IMR-90 (cell line): ENCODE data around the gene POLR2J. TPM values are rescaled to one million over a fixed set of nuclear protein-coding genes. Genes with fewer than 3 reads are reported as not detected.

ENCODE experiments used
- ATAC-seq: fragments of 200-7000 bp; cut with Tn5 transposase; 2 replicates; pipeline ENCODE4 v1.9.1; 2020; ENCODE audit warnings: low read depth, mild to moderate bottlenecking, moderate library complexity
- BruUV-seq: library from RNA; stranded (reverse); fragments of 400-500 nt; replicated peaks from 2 replicates; lab custom pipeline; 2021; lab: Mats Ljungman, UMichigan
- CTCF ChIA-PET: fragments of 300-600 bp; formaldehyde crosslinking; extraction: SDS; loops from one replicate; lab custom pipeline; 2021; ENCODE audit warnings: antibody characterized with exemption; lab: Yijun Ruan, JAX
- POLR2A ChIA-PET: fragments of 300-600 bp; sonication (Branson Sonifier 250); formaldehyde crosslinking; loops from one replicate; lab custom pipeline; 2022; ENCODE audit warnings: antibody characterized with exemption; ENCODE audit not compliant: unreplicated experiment; lab: Charles Lee
- DNase-seq: peaks from one replicate; pipeline ENCODE4 v3.0.0; 2013
- H2AFZ ChIP-seq: replicated peaks from 2 replicates; pipeline ENCODE3; 2013; ENCODE audit warnings: low read length, mild to moderate bottlenecking; ENCODE audit not compliant: poor library complexity
- H2AK5ac ChIP-seq: 2 replicates; pipeline ENCODE4 v1.6.1; 2013; ENCODE audit warnings: low read depth, low read length, inconsistent platforms
- H2AK9ac ChIP-seq: replicated peaks from 2 replicates; pipeline ENCODE3; 2013; ENCODE audit warnings: mild to moderate bottlenecking, low read depth, low read length, moderate library complexity; ENCODE audit not compliant: poor library complexity
- H2BK120ac ChIP-seq: 2 replicates; pipeline ENCODE4 v1.6.1; 2013; ENCODE audit warnings: low read depth, low read length, inconsistent platforms
- H2BK15ac ChIP-seq: 3 replicates; pipeline ENCODE4 v1.6.1; 2013; ENCODE audit warnings: low read depth, low read length, inconsistent platforms
- H2BK20ac ChIP-seq: 2 replicates; pipeline ENCODE4 v1.6.1; 2013; ENCODE audit warnings: low read depth, mild to moderate bottlenecking, inconsistent platforms, low read length, moderate library complexity
- H2BK5ac ChIP-seq: 2 replicates; pipeline ENCODE4 v1.6.1; 2013; ENCODE audit warnings: mild to moderate bottlenecking, low read depth, low read length, inconsistent platforms; ENCODE audit not compliant: poor library complexity, severe bottlenecking
- H3K14ac ChIP-seq: replicated peaks from 2 replicates; pipeline ENCODE4 v1.6.1; 2013; ENCODE audit warnings: low read depth, low read length, inconsistent platforms
- H3K18ac ChIP-seq: 2 replicates; pipeline ENCODE4 v1.6.1; 2013; ENCODE audit warnings: low read depth, low read length, control low read depth
- H3K23ac ChIP-seq: 2 replicates; pipeline ENCODE4 v1.6.1; 2013; ENCODE audit warnings: low read depth, low read length, inconsistent platforms
- H3K27ac ChIP-seq: 2 replicates; pipeline ENCODE4 v1.5.1; 2013; ENCODE audit warnings: mild to moderate bottlenecking, control low read depth, low read length; ENCODE audit not compliant: insufficient read depth
- H3K27me3 ChIP-seq: 2 replicates; pipeline ENCODE4 v1.6.1; 2013; ENCODE audit warnings: low read length; ENCODE audit not compliant: control insufficient read depth, insufficient read depth
- H3K36me3 ChIP-seq: 2 replicates; pipeline ENCODE4 v1.6.1; 2013; ENCODE audit warnings: low read length, mixed read lengths; ENCODE audit not compliant: control insufficient read depth, insufficient read depth
- H3K4ac ChIP-seq: 2 replicates; pipeline ENCODE4 v1.6.1; 2013; ENCODE audit warnings: low read depth, low read length, inconsistent platforms
- H3K4me1 ChIP-seq: 2 replicates; pipeline ENCODE4 v1.6.1; 2013; ENCODE audit warnings: low read length, mixed read lengths; ENCODE audit not compliant: control insufficient read depth, insufficient read depth
- H3K4me2 ChIP-seq: 2 replicates; pipeline ENCODE4 v1.6.1; 2013; ENCODE audit warnings: low read depth, mild to moderate bottlenecking, control low read depth, low read length, moderate library complexity
- H3K4me3 ChIP-seq: 2 replicates; pipeline ENCODE4 v1.5.1; 2013; ENCODE audit warnings: low read depth, mild to moderate bottlenecking, control low read depth, low read length, moderate library complexity; ENCODE audit not compliant: insufficient read depth
- H3K56ac ChIP-seq: 2 replicates; pipeline ENCODE4 v1.6.1; 2013; ENCODE audit warnings: low read length, inconsistent platforms; ENCODE audit not compliant: insufficient read depth; ENCODE audit errors: extremely low read depth
- H3K79me1 ChIP-seq, 2 experiments: 2 replicates each; pipeline ENCODE4 v1.6.1; 2013; ENCODE audit warnings: low read length in 2 of 2, inconsistent platforms in 1 of 2, low read depth in 1 of 2
- H3K9ac ChIP-seq: 2 replicates; pipeline ENCODE4 v1.6.1; 2013; ENCODE audit warnings: low read depth, low read length, control low read depth
- H3K9me1 ChIP-seq: 2 replicates; pipeline ENCODE4 v1.6.1; 2013; ENCODE audit warnings: low read length, inconsistent platforms; ENCODE audit not compliant: insufficient read depth
- H3K9me3 ChIP-seq: 2 replicates; pipeline ENCODE4 v1.6.1; 2013; ENCODE audit warnings: low read length; ENCODE audit not compliant: control insufficient read depth, insufficient read depth
- H4K20me1 ChIP-seq: 2 replicates; pipeline ENCODE4 v1.6.1; 2013; ENCODE audit warnings: low read length, inconsistent platforms; ENCODE audit not compliant: insufficient read depth
- H4K5ac ChIP-seq: 2 replicates; pipeline ENCODE4 v1.6.1; 2013; ENCODE audit warnings: mild to moderate bottlenecking, low read depth, low read length, control low read depth
- H4K8ac ChIP-seq, 2 experiments: 2 replicates each; pipeline ENCODE4 v1.6.1; 2013; ENCODE audit warnings: low read depth in 2 of 2, low read length in 2 of 2, control low read depth in 1 of 2, inconsistent platforms in 1 of 2
- H4K91ac ChIP-seq: 2 replicates; pipeline ENCODE4 v1.6.1; 2013; ENCODE audit warnings: low read depth, low read length, inconsistent platforms; ENCODE audit not compliant: insufficient read depth
- BHLHE40 ChIP-seq: fragments of 150-350 bp; IDR thresholded peaks from 2 replicates; pipeline ENCODE4 v1.6.1; 2016; ENCODE audit warnings: mild to moderate bottlenecking, low read depth, low read length
- CHD1 ChIP-seq: IDR thresholded peaks from 2 replicates; pipeline ENCODE4 v1.6.1; 2012; ENCODE audit warnings: low read depth, low read length, improper control_type of control experiment
- CTCF ChIP-seq: conservative IDR thresholded peaks from 2 replicates; pipeline ENCODE4 v1.5.1; 2012; ENCODE audit warnings: mild to moderate bottlenecking, low read depth, low read length, improper control_type of control experiment
- ELK1 ChIP-seq: fragments of 150-350 bp; IDR thresholded peaks from 2 replicates; pipeline ENCODE4 v1.6.1; 2016; ENCODE audit warnings: low read depth, mild to moderate bottlenecking, low read length, moderate library complexity, borderline replicate concordance
- MAFK ChIP-seq: IDR thresholded peaks from 2 replicates; pipeline ENCODE4 v1.6.1; 2012; ENCODE audit warnings: low read depth, low read length, improper control_type of control experiment
- MXI1 ChIP-seq: IDR thresholded peaks from 2 replicates; pipeline ENCODE4 v1.6.1; 2012; ENCODE audit warnings: low read depth, mild to moderate bottlenecking, low read length, moderate library complexity, borderline replicate concordance
- NFE2L2 ChIP-seq: fragments of 150-350 bp; IDR thresholded peaks from 2 replicates; pipeline ENCODE4 v1.6.1; 2016; ENCODE audit warnings: low read depth, mild to moderate bottlenecking, low read length
- RCOR1 ChIP-seq: IDR thresholded peaks from 2 replicates; pipeline ENCODE4 v1.6.1; 2012; ENCODE audit warnings: mild to moderate bottlenecking, low read length, improper control_type of control experiment; ENCODE audit not compliant: insufficient replicate concordance
- RFX5 ChIP-seq: IDR thresholded peaks from 2 replicates; pipeline ENCODE4 v1.8.0; 2012; ENCODE audit warnings: low read depth, mild to moderate bottlenecking, low read length, moderate library complexity
- SMC3 ChIP-seq: fragments of 150-350 bp; IDR thresholded peaks from 2 replicates; pipeline ENCODE4 v1.6.1; 2016; ENCODE audit warnings: low read depth, mild to moderate bottlenecking, antibody characterized with exemption, low read length, moderate library complexity
- USF2 ChIP-seq: fragments of 150-350 bp; IDR thresholded peaks from 2 replicates; pipeline ENCODE4 v1.6.1; 2017; ENCODE audit warnings: mild to moderate bottlenecking, antibody characterized with exemption, low read length, low read depth
- WGBS, 2 experiments: methylation state at CpG; one replicate each; pipeline versions ENCODE4 v1.1.5 to v1.1.7; 2013; ENCODE audit warnings: missing lambda C conversion rate in 2 of 2; ENCODE audit not compliant: insufficient read length in 1 of 2; ENCODE audit errors: extremely low coverage in 2 of 2; 5-methylcytosine and 5-hydroxymethylcytosine counted together
- dilution Hi-C: fragments of 300-500 bp; cut with HindIII; formaldehyde crosslinking; loops from one replicate; pipeline ENCODE4 v1.14.3; 2018; ENCODE audit warnings: low sequenced_read_pairs; ENCODE audit not compliant: unreplicated experiment
- in situ Hi-C: fragments of 300-500 bp; cut with MboI; formaldehyde crosslinking; loops from 3 replicates; pipeline ENCODE4 v1.14.3; 2019; ENCODE audit warnings: low sequenced_read_pairs, inconsistent platforms, mixed read lengths
- intact Hi-C: fragments of 100-400 bp; cut with micrococcal nuclease; formaldehyde crosslinking; loops from 2 replicates; pipeline ENCODE4 v1.10.0; 2022
- polyA plus RNA-seq, 3 experiments: library from polyadenylated mRNA; depleted of rRNA; stranded (reverse); fragments of >200 nt; gene quantifications; 2 replicates each; pipeline ENCODE4 v1.2.3, GENCODE V29; 2012; ENCODE audit warnings: low replicate concordance in 1 of 3
- total RNA-seq: library from RNA; depleted of rRNA; stranded (reverse); fragments of >200 nt; gene quantifications from 2 replicates; pipeline ENCODE4 v1.2.3, GENCODE V29; 2012

POLR2J gene
- total and polyA plus RNA-seq, 2 of the 4 experiments (the other 2 are of a cell fraction), result 20.8 to 92.6 TPM

GRCh38 chr7:102467581-102468477 lies 10.9 kb downstream of the POLR2J start:
- H3K23ac ChIP-seq, result no peak overlapping the region
- no peak overlapping the region for H3K4ac ChIP-seq
- no peak overlapping the region for H3K56ac ChIP-seq
- no peak overlapping the region for H3K9ac ChIP-seq
- H3K36me3 ChIP-seq, result peaks cover 30% of the 10 kb centered on the region
- peaks cover 6% of the 10 kb centered on the region for H3K4me1 ChIP-seq
- H2BK15ac ChIP-seq, result no peak overlapping the region
- no peak overlapping the region for H2AFZ ChIP-seq
- H2AK9ac ChIP-seq, result no peak overlapping the region
- 0 out of 2 replicates have a peak overlapping the region, but pooled peaks have one; percentile 47 for H2AK5ac ChIP-seq
- H3K27me3 ChIP-seq, result no peaks in the 10 kb centered on the region
- H4K20me1 ChIP-seq, result peaks cover 11% of the 10 kb centered on the region
- no peak overlapping the region for H4K5ac ChIP-seq
- DNase-seq (no peak), ATAC-seq (no peak)
- 100% methylated on average over 6 of the region's 24 CpGs; no CpG with 5 or more reads in 1 of the 2 experiments for WGBS, 2 experiments
- no peak overlapping the region for H2BK120ac ChIP-seq
- in situ Hi-C loops (no loop called here), dilution Hi-C loops (no loop called here), intact Hi-C loops (no loop called here)
- no peak overlapping the region for H4K91ac ChIP-seq
- H3K18ac ChIP-seq, result no peak overlapping the region
- CTCF ChIA-PET, result interaction anchor here (0.6 to 1.3 kb wide), 4 partner anchors 10 to 1626 kb away, joined by 3 to 7 read pairs (median 5); no protein-coding TSS in a partner anchor
- no peaks in the 10 kb centered on the region for H3K9me3 ChIP-seq
- no peak overlapping the region for H4K8ac ChIP-seq
- no peak overlapping the region for H3K4me3 ChIP-seq
- H3K4me2 ChIP-seq, result no peak overlapping the region
- no peak overlapping the region for H2BK20ac ChIP-seq
- BruUV-seq, result no TSS peak
- H3K9me1 ChIP-seq, result peaks cover 14% of the 10 kb centered on the region
- no peak overlapping the region for H2BK5ac ChIP-seq
- H3K79me1 ChIP-seq, result peaks cover 21 to 47% of the 10 kb centered on the region in 2 experiments
- no peak overlapping the region for H3K27ac ChIP-seq
- POLR2A ChIA-PET, result no interaction called here
- TF ChIP-seq RCOR1 (no peak), SMC3 (no peak), RFX5 (no peak), CHD1 (no peak), USF2 (no peak), MXI1 (no peak), BHLHE40 (no peak), MAFK (no peak), CTCF (no peak), NFE2L2 (no peak), ELK1 (no peak)
- H3K14ac ChIP-seq, result no peak overlapping the region
